Right renal cortex interstitium (tissue), 3 donors: ENCODE results near the gene ADSS2. TPM values are rescaled to one million over a fixed set of nuclear protein-coding genes. Genes with fewer than 3 reads are reported as not detected.

Source experiments
- DNase-seq, 3 donors: peaks; one replicate each; pipeline ENCODE4 v3.0.0-alpha.2; 2013; ENCODE audit warnings: low read depth in 3 of 3, low spot score in 2 of 3
- polyA plus RNA-seq, 3 donors: library from polyadenylated mRNA; unstranded; fragments of 120-200 nt; gene quantifications; one replicate each; pipeline ENCODE4 v1.2.1, GENCODE V29; 2013; ENCODE audit not compliant: insufficient read length in 3 of 3

The ADSS2 gene
- polyA plus RNA-seq, 3 donors, result 61.0 to 64.6 (median 63.3) TPM

GRCh38 chr1:244447024-244447423 lies 4.7 kb downstream of the ADSS2 start:
- DNase-seq, result no peak

GRCh38 chr1:244445320-244446181 lies 6.2 kb downstream of the ADSS2 start:
- no peak for DNase-seq

GRCh38 chr1:244444854-244445253 lies 6.9 kb downstream of the ADSS2 start:
- no peak for DNase-seq

DNA sequence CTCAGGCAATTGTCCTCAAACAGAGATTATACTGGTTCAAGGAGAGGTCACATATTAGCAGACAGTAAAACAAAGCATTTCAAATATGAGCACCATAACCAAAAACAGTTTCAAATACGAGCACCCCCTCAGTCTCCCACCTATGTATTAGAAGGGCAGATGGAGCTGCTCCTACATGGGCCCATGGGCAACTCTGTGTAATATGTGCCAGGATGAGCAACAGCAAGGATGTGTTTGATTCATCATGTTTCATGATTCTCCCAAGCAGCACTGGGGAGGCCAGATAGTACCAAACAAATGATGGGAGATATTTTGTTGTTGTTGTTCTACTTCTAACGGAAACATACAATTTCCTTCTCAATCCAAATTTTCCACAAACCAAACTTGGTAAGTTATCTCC lies 8.9 kb downstream of the ADSS2 start:
- DNase-seq, result no peak

- no peak for DNase-seq
These were observed 12.2 kb downstream of the ADSS2 start for GRCh38 chr1:244439391-244440032.

GRCh38 chr1:244437086-244437468 lies 14.6 kb downstream of the ADSS2 start:
- no peak for DNase-seq

- DNase-seq, result no peak
These were observed 15.2 kb downstream of the ADSS2 start for GRCh38 chr1:244436336-244437085.

DNA sequence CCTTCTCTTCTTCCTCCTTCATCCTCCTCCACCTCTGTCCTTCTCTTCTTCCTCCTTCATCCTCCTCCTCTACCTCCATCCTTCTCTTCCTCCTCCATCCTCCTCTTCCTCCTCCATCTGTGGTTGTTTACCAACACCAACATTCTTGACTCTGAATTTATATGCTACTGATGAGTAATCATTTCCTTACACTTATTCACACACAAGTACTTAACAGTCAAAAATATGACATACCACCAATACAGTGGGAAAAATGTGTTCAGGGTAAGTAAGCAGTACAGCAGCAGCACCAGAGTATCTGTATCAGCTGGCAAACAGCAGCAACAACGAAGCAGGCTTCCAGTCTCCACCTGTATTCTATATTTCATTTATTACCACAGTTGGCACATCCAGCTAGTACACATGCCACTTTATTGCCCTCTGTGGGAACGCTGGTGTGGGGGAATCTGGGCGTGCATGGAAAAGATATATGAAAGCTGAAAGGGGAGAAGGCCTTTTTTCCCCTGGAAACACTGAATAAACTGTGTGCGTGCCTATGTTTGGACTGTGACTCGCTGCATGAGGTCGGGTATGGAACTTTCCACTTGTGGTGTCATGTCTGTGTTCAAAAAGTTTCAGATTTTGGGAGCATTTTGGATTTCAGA lies 16.0 kb downstream of the ADSS2 start:
- no peak for DNase-seq

GRCh38 chr1:244431166-244431565 lies 20.5 kb downstream of the ADSS2 start:
- DNase-seq, result no peak

- DNase-seq, result no peak
These were observed 21.9 kb downstream of the ADSS2 start for GRCh38 chr1:244429818-244430217.

DNA sequence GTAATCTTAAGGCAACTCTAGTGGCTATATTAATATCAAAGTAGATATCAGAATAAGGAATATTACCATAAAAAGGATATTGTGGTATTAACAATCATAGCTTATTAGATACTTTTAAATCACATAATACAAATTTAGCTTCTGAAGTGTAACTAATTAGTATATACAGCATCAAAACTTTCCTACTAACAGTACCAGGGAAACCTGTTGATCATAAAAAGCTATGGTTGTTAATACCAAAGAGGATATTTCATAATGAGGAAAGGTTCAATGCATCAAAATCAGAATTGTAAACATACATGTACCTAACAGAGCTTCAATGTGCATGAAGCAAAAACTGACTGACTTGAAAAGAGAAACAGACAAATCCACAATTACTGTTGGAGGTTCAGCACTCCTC lies 24.1 kb downstream of the ADSS2 start:
- DNase-seq, result no peak

DNA sequence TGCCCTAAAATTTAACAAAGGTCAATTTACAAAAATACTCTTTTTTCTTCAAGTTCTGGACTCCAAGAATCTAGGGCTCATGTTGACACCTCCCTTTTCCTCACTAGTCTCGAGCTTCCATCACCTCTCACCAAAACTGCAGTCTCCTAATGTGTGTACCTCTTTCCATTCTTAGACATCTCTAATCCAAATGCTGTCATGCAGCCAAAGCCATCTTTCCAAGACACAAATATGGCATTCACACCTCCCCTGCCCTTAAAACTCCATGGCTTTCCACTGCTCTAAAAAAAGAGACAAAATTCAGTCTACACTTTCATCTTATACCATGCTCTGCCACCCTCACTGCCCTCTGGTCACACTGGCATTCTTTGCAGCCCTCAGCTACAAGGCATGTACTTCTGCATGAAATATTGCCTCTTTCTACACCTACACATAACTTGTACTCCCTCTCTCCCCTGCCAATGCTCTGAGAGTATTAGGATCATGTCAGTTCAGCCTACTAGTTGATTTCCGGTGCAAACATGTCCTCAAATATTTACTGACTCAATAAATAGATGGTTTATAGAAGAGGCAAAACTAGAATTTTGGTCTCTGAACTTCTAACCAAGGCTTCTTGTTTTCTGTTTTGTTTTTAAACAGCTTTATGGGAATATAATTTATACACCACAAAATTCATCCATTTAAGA lies 26.9 kb downstream of the ADSS2 start:
- no peak for DNase-seq

GRCh38 chr1:244422174-244422573 lies 29.5 kb downstream of the ADSS2 start:
- DNase-seq, result no peak

GRCh38 chr1:244419024-244419423 lies 32.7 kb downstream of the ADSS2 start:
- DNase-seq, result no peak

- no peak for DNase-seq
These were observed 37.2 kb downstream of the ADSS2 start for GRCh38 chr1:244414543-244414942.

DNA sequence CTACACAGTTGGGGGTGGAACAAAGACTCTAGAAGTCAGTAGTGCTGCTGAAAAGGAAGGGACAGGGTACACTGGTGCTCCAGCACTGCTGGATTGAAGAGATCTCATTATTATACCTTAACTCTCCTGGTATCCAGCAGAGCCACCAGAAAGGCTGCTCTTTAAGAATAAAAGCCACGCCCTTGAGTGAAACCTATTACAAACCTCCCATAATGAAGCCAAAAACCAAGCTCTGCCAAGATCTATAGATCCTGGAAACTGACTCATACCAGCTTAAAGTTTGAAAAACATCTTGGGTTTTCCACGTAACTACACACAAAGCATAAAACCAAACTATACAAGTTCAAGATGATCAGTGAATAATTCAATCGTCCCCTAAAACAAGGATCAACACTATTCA lies 38.0 kb downstream of the ADSS2 start:
- no peak for DNase-seq

DNA sequence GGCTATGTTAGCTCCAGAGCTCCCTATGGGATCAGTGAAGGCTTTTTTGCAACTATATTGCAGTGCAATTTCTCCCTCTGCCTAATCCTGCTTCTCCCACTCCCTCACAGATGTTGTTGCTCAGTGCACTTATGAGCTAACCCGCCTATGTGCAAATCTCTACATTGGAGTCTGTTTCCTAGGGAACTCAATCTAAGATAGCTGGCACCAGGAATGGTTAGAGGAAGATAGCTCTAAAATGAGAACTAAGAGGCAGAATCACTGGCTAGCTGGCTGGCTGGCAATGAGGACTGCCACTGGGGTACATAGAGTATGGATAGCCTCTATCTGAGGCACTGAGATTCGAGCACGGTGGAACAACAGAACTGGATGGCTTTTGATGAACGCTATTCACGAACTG lies 39.5 kb downstream of the ADSS2 start:
- DNase-seq, result no peak

DNA sequence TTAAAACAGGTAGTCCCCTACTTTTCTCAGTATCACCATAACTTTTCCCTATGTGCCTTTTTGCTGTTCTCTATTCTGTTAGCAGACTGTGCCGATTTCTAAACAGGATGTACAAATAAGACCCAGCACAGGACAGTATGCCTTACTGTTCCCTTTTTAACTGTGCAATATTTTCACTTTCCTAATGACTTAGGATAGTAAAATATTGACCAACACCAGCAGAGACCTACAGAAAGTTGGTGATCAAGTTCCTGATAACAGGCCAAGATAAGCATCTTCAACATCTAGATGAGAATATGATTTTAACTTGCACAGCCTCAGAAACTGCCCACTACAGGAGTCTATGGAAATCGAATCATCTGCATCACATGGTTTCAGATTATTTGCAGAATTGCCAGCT lies 42.0 kb downstream of the ADSS2 start:
- no peak for DNase-seq

- no peak for DNase-seq
These were observed 45.4 kb downstream of the ADSS2 start for GRCh38 chr1:244406337-244406736.

GRCh38 chr1:244405856-244406255 lies 45.9 kb downstream of the ADSS2 start:
- DNase-seq, result no peak

DNA sequence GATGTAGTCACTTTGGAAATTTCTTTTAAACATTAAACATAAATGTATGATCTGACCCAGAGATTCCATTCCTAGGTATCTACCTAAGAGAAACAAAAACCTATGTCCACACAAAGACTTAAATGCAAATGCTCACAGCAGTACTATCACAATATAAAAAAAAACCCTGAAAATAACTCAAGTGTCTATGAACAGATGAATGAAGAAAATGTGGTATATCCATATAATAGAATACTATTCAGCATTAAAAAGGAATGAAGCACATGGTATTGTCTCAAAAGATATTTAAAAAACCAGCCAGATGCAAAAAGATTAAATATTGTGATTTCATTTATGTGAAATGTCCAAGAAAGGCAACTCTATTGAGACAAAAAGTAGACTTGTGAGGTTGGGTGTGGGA lies 48.3 kb downstream of the ADSS2 start:
- DNase-seq, result no peak
